NCI-H510A (cell line): ENCODE measurements around the gene IMP4.

Experiments used
- DNase-seq: peaks from one replicate; lab custom pipeline; 2025; lab: John Stamatoyannopoulos, UW

The IMP4 gene

DNA sequence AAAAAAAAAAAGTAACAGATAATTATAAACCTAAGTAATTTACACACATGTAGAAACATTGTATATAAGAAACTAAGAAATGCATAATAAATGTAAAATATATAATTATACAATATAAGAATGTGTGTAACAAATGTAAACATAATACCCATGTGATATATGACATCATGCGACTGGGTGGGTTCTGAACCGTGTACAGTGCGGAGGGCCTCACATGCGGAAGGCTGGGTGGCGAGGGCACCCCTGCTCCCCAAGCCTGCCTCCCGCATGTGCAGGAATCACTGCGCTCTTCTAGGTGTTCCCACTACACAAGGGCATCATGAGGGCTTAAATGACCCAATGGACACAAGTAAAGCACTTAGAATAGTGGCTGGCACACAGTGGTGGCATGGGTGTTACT lies 15.2 kb downstream of the IMP4 start:
- DNase-seq, result no peak

DNA sequence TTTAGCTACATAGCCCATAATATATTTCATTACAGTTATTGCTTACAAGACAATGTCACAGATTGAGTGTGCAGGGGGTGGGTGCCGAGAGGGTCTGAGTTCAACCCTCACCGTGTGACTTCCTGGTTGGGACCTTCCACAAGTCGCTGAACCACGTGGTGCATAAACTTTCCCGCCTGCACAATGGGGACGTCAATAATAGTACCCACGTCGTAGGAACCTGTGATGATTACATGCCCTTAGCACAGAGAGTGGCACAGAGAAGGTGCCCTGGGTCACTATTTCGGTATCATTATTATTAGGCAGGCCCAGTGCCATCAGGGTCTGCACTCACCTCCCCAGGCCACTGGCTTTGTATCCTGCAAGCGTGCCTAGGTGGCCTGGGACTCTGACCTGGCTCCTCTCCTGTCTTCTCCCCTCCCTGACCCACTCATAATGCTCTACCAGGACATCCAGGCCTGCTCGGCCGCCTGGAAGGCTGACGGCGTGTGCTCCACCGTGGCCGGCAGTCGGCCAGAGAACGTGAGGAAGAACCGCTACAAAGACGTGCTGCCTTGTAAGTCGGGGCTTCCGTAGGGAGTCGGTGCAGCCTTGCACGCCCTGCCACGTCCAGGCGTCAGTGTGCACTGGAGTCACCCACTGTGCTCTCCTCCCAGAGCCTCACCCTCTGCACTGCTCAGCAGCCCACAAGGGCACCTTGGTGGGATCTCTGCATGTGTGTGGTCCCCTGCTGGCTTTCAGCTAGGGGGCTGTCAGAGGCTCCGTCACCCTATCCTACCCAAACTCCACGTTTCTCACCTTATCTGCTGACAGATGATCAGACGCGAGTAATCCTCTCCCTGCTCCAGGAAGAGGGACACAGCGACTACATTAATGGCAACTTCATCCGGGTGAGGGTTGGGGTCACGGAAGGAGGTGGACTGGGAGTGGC lies 16.0 kb downstream of the IMP4 start:
- no peak for DNase-seq

DNA sequence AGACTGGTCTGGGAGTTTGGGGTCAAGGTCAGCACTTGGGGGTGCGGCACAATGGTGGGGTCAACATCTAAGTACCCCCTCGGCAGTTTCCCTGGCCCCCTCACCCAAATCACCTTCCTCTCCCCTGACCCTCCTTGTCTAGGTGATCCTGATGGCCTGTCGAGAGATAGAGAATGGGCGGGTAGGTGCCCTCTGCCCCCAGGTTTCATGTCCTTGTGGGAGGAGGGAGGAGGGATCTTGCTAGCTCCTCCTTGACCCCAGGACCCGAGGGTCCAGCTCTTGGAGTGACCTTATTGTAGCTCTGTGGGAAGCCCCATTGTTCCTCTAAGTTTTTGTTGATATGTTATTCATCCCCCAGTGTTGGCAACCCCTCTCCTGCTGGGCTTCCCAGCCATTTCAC lies 16.8 kb downstream of the IMP4 start:
- DNase-seq, result no peak

DNA sequence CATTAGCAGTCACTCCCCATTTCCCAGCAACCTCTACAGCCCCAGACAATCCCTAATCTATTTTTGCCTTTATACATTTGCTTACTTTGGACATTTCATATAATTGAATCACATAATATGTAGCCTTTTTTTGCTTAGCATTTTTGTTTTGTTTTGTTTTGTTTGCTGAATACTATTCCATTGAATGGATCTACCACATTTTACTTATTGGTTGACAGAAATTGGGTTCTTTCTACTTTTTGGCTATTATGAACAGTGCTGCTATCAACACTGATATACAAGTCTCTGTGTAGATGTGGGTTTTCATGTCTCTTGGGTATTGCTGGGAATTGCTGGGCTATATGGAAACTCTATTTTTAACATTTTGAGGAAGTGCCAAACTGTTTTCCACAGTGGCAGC lies 20.8 kb downstream of the IMP4 start:
- DNase-seq, result no peak

DNA sequence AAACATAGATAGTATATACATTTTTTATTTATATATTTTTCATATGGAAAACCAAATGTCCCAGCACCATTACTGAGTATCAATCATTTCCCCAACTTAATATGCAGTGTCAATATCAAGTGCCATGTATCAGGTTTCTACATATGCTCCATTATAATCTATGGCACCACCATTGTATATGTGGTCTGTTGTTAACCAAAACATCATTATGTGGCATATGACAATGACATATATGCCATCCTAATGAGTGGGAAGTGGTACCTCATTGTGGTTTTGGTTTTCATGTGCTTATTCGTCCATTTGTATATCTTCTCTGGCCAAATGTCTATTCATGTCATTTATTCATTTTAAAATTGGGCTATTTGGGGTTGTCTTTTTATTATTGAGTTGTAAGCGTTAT lies 22.4 kb downstream of the IMP4 start:
- DNase-seq, result no peak

DNA sequence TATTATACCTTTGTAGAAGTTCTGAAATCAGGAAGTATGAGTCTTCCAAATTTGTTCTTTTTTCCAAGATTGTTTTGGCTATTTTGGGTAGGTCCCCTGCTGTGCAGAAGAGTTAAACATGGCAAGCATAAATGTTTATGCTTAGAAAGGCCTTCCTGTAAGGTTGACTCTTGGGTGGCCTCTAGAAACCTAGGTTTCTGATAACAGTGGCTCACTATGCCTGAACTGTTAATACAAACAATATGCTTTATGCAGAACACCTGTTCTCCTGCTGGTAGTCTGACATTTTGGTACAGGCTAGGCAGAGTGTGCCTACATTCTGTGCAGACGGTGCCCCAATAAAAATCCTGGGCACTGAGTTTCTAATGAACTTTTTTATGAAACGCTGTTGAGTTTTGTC lies 23.3 kb downstream of the IMP4 start:
- DNase-seq, result no peak

DNA sequence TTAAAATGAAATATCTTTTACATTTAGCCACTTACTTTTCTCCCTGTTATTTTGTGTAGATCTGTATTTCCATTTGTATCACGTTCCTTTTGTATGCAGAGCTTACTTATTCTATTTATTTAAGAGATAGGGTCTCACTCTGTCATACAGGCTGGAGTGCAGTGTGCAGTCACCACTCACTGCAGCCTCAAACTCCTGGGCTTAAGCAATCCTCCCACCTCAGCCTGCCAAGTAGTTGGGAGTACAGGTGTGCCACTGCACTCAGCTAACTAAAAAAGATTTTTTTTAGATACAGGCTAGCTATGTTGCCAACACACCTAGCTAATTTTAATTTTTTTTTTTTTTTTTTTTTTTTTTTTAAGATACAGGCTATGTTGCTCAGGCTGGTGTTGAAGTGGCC lies 24.0 kb downstream of the IMP4 start:
- DNase-seq, result no peak

DNA sequence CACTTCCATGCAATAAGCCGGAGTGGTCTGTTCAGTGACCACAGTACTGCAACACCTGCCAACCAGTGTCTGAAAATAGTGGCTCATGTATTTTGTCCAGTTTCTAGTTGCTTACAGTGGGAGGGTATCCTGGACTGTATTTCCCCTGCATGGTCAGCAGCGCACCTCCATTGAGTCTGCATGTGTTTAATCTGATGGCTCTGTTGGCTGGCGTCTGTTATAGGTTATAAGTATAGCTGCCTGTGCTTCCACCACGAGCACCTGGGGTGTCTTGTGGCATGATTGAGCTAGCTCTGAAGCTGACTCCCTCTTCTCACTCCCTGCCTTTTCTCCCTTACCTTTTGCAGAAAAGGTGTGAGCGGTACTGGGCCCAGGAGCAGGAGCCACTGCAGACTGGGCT lies 26.1 kb downstream of the IMP4 start:
- DNase-seq, result no peak

DNA sequence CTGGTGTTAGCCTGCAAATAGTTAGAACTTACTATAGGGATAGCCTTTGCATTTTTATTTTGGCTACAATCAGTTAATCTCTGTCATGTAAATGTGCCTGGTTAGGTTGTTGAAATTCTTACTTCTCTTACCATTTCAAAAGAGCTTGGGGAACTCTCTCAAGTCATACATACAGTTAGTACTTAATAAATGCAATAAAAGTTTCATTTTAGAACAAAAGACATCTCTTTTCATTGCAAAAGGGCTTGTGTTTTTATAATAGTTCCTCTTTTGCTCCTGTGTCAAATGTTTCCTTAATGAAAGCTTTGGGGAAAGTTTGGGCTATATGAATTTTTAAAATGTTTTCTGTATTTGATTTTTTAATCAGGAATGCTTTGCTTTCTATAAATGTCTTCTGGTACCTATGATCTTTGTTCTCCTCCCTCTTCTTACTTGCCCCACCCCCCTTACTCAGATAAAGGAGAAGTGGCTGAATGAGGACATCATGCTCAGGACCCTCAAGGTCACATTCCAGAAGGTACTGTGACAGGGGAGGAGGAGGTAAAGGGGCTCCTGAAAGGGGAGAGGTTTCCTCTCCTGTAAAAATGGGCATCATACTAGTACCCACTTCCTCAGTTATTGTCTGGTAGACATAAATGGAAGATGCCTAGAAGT lies 26.7 kb downstream of the IMP4 start:
- DNase-seq, result no peak

DNA sequence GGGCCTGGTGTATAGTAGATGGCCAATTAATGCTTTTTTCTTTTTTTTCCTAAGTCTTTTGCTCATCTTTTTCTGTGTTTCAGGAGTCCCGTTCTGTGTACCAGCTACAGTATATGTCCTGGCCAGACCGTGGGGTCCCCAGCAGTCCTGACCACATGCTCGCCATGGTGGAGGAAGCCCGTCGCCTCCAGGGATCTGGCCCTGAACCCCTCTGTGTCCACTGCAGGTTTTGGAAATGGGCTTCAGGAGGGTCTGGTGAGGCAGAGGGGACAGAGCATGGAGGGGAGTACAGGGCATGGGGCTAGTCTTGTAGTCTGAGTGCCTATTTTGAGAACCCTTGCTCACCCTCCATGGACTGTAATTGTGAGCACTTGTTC lies 27.3 kb downstream of the IMP4 start:
- DNase-seq, result no peak

DNA sequence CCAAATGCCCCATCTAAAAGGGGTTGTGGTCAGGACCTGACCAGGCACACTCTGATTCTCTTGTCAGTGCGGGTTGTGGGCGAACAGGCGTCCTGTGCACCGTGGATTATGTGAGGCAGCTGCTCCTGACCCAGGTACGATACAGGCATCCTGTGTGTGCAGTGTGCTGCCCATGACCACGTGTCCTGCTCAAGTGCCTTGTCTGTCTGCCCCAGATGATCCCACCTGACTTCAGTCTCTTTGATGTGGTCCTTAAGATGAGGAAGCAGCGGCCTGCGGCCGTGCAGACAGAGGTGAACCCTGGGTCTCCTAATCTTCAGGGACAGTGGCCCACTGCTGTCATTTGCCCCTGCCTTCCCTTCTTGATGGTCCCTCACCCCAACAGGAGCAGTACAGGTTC lies 27.8 kb downstream of the IMP4 start:
- no peak for DNase-seq

DNA sequence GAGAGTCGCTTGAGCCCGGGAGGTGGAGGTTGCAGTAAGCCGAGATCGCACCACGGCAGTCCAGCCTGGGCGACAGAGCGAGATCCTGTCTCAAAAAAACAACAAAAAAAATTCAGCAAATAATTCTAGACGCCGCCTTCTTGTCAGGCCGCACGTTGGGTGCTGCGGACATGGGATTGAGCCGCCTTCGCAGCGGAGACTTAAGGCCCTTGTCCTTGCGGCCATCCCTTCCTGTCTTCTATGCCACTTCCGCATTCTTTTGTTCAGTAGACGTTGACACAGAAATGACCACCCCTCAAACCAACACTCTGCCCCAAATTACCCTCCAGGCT lies 29.0 kb downstream of the IMP4 start:
- DNase-seq, result no peak

DNA sequence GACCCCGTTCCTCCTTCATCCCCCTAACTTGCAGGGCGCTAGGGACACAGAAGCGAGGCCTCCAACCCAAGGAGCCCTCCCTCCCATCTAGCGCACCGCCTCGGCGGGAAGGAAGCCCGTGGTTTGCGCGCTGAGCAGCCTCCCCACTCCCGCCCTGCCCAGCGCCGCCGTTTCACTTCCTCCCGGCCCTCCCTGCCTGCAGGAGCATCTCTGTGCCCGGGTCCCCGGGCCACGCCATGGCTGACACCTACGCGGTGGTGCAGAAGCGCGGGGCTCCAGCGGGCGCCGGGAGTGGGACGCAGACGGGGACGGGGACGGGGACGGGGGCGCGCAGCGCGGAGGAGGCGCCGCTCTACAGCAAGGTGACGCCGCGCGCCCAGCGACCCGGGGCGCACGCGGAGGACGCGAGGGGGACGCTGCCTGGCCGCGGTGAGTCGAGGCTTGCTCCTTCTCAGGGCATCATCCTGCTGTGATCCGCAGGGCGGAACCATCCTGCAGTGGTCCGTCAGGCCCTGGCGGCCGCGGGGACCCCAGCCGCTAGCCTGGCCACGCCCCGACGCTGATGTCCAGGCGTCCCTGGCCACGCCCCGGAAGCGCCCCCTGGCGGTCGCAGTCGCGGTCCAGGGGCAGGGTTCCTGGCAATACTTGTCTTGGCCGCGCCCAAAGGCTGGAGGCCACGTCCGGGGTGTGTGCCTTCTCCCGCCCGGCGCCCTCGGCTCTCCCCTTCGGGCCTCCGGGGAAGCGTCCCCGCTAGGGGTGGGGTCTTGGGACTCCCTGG lies 29.5 kb downstream of the IMP4 start:
- DNase-seq, result peak; percentile 71

DNA sequence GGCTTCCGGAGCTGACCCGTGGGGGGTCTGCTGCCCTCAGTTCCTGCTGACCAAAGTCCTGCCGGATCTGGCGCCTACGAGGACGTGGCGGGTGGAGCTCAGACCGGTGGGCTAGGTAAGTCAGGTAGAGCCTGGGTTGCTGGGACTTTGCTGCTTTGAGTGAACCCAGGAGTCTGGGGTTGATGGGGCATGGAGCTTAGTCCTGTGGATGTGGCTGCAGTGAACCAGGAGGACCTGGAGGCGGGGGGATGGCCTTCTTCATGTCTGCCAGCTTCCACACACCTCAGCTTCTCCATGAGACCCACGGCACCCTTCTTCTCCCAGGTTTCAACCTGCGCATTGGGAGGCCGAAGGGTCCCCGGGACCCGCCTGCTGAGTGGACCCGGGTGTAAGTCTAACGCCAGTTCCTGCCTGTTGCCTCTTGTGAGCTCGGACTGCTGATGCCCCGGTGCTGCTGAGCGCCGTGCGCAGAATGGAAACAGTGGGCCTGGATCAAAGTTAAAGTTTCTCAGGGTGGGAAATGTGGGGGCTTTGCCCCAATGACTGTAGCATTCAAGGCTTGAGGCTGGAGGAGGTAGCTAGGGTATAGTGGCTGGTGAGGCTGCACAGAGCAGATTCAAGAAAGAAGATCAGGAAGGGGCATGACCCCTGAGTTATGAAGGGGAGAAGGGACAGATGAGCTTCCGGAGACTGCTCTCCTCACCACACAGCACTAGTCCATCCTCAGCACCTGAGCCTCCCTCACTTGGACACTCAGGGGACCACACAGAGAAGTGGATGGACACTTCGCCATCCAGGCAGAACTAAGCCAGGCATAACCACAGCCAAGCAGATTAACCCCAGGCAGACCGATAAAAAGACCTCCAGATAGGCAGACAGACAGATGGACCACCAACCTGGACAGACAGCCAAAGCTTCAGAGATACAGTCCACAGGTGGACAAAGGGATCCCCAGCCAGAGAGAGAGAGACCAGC lies 30.4 kb downstream of the IMP4 start:
- no peak for DNase-seq

DNA sequence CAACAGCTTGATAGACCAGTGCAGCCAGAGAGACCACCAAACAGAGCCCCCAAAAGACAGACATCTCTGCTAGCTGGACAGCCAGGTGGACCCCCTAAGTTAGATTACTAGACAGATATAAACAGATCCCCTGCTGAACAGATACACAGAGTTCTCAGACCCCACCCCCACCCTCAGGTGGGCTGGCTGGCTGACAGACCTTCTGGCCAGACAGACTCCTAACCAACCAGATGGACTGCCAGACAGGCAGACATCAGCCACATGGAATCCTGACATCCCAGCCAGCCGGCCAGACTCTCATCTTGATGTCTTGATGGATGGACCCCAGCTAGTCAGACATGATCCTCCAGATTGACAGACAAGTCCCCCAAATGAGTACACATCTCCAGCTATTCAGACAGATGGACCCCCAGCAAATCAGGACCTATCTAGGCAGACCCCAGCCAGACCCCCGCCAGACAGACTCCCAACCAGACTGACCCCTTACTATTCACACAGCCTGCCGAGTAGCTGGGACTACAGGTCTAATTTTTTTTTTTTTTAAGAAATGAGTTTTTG lies 31.2 kb downstream of the IMP4 start:
- DNase-seq, result no peak

DNA sequence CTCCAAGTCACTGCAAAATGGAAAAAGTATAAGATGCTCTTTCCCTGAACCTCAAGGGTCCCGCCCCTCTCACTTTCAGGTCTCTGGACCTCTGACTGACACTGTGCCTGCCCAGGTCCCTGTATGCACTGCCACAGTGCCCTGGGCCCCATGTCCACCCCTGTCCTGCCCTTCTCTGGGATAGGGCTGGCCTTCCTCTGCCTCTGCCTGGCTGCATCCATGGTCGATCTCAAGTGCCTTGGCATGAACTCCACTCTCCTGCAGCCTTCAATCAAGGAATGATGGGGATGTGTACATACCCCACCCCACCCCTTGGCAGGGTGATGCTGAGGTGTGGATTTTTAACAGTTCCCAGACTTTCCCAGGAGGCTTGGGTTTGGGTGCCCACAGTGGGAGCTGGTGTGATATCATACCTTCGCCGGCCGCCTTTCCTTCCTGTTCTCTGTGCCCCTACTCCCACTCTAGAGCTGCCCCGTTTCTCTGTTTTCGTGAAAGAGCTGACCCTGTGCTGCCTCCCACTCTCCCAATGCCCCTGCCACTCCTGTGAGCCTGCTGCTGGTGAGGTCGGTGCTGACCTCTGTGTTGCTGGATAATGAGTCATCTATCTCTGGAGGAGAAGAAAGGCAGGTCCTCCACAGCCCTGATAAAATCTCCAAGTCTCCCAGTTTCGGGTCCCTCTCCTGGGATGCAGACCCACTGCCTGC lies 32.0 kb downstream of the IMP4 start:
- DNase-seq, result no peak

DNA sequence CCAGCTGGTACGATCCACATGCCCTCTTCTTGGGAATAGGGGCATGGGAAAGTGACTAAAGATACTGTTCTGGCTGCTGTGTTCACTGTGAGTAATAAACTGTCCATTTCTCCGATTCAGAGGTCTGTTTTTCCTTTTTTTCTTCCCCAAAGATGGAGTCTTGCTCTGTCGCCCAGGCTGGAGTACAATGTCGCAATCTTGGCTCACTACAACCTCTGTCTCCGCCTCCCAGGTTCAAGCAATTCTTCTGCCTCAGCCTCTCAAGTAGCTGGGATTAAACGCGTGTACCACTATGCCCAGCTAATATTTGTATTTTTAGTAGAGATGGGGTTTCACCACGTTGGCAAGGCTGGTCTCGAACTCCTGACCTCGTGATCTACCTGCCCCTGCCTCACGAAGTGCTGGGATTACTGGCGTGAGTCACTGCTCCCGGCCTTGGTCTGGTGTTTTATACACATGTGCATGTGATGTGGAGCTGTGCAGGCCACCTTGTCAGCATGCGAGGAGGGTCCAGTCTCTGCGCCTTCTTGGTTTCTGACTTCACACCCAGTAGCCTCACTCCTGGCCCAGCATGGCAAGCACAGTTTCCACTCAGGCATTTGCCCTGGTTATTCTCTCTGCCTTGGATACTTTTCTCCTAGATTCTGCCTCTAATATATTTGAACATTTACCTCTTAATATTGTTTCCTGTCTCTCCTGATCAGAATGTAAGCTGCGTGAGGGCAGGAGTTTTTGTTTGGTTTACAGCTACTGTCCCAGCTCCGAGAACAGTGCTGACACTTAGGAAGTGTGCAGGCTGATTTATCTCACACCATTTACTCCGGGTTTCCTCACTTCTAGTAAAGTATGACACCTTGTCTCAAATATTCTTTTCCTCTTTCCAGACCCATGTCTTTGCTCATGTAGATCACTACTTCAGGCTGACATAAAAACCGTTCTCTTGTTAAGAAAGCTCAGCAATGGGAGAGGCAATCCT lies 32.9 kb downstream of the IMP4 start:
- DNase-seq, result no peak

DNA sequence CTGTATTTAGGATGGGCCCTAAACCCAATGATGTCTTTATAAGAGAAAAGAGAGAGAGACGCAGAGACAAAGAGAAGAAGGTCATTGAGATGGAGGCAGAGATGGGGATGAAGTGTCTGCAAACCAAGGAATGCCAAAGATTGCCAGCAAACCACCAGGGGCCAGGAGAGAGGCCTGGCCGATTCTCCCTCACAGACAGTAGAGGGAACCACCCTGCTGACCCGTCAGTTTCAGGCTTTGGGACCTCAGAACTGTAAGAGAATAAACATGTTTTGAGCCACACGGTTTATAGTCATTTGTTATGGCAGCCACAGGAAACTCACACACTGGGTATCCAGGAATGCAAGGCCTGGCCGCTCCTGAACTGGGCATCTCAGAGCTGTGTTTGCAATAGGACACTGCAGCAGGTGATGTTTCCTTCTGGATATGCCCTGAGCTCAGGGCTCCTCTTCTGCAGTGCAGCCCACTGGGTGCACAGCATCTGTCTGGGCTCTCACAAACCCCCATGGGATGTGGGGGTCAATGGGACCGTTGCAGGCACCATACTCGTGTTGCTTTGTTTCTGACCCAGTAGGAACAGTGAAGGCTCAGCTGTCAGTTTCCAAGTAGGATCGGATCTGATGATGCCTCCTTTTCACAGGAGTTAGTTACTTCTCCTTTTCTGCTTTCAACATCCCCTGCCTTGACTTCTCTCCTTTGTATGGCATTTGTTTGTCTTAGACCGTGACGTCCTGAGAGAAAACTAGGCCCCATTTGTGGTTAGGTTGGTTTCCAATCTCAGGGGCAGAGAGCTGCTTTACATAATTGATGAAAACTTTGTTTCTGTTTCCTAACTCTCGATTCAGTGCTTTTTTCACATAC lies 34.0 kb downstream of the IMP4 start:
- DNase-seq, result no peak

DNA sequence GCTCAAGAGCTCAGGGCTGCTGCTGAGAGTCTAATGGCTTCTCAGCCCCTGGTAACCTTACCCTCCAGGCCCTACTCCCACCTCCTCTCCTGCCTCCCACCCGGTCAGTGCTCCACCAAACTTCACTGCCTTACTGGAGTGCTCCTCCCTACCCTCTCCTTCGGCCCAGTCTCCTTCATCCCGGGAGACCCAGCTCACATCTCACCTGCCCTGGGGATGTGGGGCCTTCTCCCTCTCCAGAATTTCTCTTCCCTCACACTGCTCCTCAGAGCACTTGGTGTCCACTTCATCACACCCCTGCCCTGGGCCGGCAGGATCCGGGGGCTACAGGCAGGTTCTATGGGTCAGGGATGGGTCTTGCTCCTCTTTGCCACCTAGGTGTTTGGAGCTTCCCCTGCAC lies 34.8 kb downstream of the IMP4 start:
- no peak for DNase-seq
